Neural progenitor cell (in vitro differentiated cells): ENCODE measurements around the gene ADM. TPM values are rescaled to one million over a fixed set of nuclear protein-coding genes. Genes with fewer than 3 reads are reported as not detected.

ENCODE experiments used
- DNase-seq: peaks from one replicate; pipeline ENCODE4 v3.0.0-alpha.2; 2016; ENCODE audit warnings: low spot score
- H2AFZ ChIP-seq: fragments of 200-600 bp; sonication (generic); replicated peaks from 2 replicates; pipeline ENCODE4 v1.6.1; 2016; ENCODE audit warnings: antibody characterized with exemption
- H3F3A ChIP-seq: fragments of 200-600 bp; sonication (generic); 2 replicates; pipeline ENCODE4 v1.6.1; 2016; ENCODE audit warnings: antibody characterized with exemption, low read depth
- H3K27ac ChIP-seq: fragments of 200-600 bp; sonication (generic); 2 replicates; pipeline ENCODE4 v1.5.1; 2016; ENCODE audit warnings: mild to moderate bottlenecking
- H3K27me3 ChIP-seq: fragments of 200-600 bp; sonication (generic); 2 replicates; pipeline ENCODE4 v1.6.1; 2016; ENCODE audit warnings: mild to moderate bottlenecking, moderate library complexity
- H3K36me3 ChIP-seq: fragments of 200-600 bp; sonication (generic); 2 replicates; pipeline ENCODE4 v1.5.1; 2016
- H3K4me1 ChIP-seq: fragments of 200-600 bp; sonication (generic); 2 replicates; pipeline ENCODE4 v1.6.1; 2016; ENCODE audit warnings: mixed run types
- H3K4me2 ChIP-seq: fragments of 200-600 bp; sonication (generic); 2 replicates; pipeline ENCODE4 v1.6.1; 2016
- H3K4me3 ChIP-seq: fragments of 200-600 bp; sonication (generic); 2 replicates; pipeline ENCODE4 v1.5.1; 2016
- H3K79me2 ChIP-seq: fragments of 200-600 bp; sonication (generic); 2 replicates; pipeline ENCODE4 v1.6.1; 2016; ENCODE audit warnings: low read depth
- H3K9ac ChIP-seq: fragments of 200-600 bp; sonication (generic); 2 replicates; pipeline ENCODE4 v1.6.1; 2016
- H3K9me3 ChIP-seq: fragments of 200-600 bp; sonication (generic); 2 replicates; pipeline ENCODE4 v1.5.1; 2016; ENCODE audit warnings: low read depth
- H4K20me1 ChIP-seq: fragments of 200-600 bp; sonication (generic); 2 replicates; pipeline ENCODE4 v1.6.1; 2016; ENCODE audit warnings: low read depth
- H3K27ac Mint-ChIP-seq: 3 replicates; pipeline ENCODE4 v1.8.0; 2021; ENCODE audit warnings: mixed read lengths
- H3K27me3 Mint-ChIP-seq: 2 replicates; pipeline ENCODE4 v1.8.0; 2022; ENCODE audit warnings: low read depth, mild to moderate bottlenecking, inconsistent platforms, moderate library complexity, mixed read lengths; ENCODE audit not compliant: insufficient read depth
- H3K36me3 Mint-ChIP-seq: 3 replicates; pipeline ENCODE4 v1.8.0; 2021; ENCODE audit warnings: mixed read lengths
- H3K4me1 Mint-ChIP-seq: 3 replicates; pipeline ENCODE4 v1.8.0; 2021; ENCODE audit warnings: mixed read lengths
- H3K4me3 Mint-ChIP-seq: 3 replicates; pipeline ENCODE4 v1.8.0; 2021; ENCODE audit warnings: mild to moderate bottlenecking, moderate library complexity, mixed read lengths
- H3K9me3 Mint-ChIP-seq: 3 replicates; pipeline ENCODE4 v1.8.0; 2020; ENCODE audit warnings: mixed read lengths
- EZH2 ChIP-seq: fragments of 200-600 bp; sonication (generic); IDR thresholded peaks from 2 replicates; pipeline ENCODE4 v1.6.1; 2017; ENCODE audit warnings: antibody characterized with exemption, mild to moderate bottlenecking, moderate library complexity
- EZH2phosphoT487 ChIP-seq: fragments of 200-600 bp; sonication (generic); IDR thresholded peaks from 2 replicates; pipeline ENCODE4 v1.6.1; 2017; ENCODE audit warnings: antibody characterized with exemption
- total RNA-seq: library from RNA; depleted of rRNA; stranded (reverse); fragments of >200 nt; gene quantifications from 2 replicates; pipeline ENCODE4 v1.2.3, GENCODE V29; 2015; ENCODE audit warnings: low replicate concordance
- TF ChIP-seq, protein P1 (sequence below): fragments of 200-600 bp; sonication (generic); IDR thresholded peaks from 2 replicates; pipeline ENCODE4 v1.5.1; 2017; ENCODE audit warnings: antibody characterized with exemption, mild to moderate bottlenecking

ADM gene
- total RNA-seq, 1 donor from 2014 or later: 3.8 TPM

DNA sequence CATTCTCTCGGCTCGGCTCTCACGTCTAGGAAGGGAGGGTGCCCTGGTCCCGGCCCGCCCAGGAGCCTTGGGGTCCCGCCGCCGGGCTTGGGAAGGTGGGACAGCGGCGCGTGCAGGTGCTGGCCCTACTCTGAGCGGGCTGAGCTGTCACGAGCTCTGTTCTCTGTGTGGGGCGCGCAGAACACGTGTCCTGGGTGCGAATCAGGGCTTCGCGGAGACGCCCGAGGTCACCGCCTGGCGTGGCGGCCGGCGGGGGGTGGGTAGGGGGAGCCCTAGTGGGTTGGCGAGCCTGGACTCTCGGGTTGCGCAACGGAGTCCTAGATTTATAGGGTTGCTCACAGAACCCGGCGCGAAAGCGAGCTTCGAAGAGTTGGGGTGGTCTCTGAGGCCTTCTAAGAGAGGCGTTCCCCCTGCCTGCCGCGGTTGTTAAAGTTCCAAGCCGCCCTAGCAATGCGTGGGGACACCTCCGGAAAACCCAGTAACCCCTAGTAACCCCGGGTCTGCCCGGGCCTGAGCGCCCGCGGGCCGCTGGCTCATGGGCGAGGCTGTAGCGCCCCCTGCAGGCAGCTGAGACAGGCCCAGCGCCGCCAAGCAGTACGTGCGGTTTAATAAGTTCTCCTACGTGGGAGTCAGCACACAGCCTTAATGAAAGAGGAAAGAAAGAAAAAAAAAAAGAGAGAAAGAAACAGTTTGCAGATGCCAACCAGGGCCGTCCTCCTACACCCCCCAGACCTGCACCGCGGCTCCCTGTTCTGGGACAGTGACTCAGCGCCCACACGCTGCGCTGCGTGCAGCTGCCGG, 2.7 kb downstream of the ADM start:
- Histone ChIP-seq H3F3A (peaks cover 43% of the 10 kb centered on the region), H3K4me1 (peaks cover 38% of the 10 kb centered on the region), H3K27me3 (peaks cover 79% of the 10 kb centered on the region), H4K20me1 (peaks cover 17% of the 10 kb centered on the region), H3K27ac (no peak overlapping the region), H3K9ac (no peak overlapping the region), H2AFZ (peak overlapping the region; percentile 73), H3K4me2 (peak overlapping the region; percentile 80), H3K9me3 (no peaks in the 10 kb centered on the region), H3K36me3 (no peaks in the 10 kb centered on the region), H3K79me2 (no peaks in the 10 kb centered on the region), H3K4me3 (peak overlapping the region; percentile 52)
- Mint-ChIP-seq H3K9me3 (peaks cover 3% of the 10 kb centered on the region), H3K4me1 (peaks cover 31% of the 10 kb centered on the region), H3K27me3 (peaks cover 30% of the 10 kb centered on the region), H3K36me3 (no peaks in the 10 kb centered on the region), H3K4me3 (peak overlapping the region; percentile 95), H3K27ac (no peak overlapping the region)
- DNase-seq: peak; percentile 89
- peak; percentile 40 for TF ChIP-seq EZH2
- TF ChIP-seq, protein P1, sequence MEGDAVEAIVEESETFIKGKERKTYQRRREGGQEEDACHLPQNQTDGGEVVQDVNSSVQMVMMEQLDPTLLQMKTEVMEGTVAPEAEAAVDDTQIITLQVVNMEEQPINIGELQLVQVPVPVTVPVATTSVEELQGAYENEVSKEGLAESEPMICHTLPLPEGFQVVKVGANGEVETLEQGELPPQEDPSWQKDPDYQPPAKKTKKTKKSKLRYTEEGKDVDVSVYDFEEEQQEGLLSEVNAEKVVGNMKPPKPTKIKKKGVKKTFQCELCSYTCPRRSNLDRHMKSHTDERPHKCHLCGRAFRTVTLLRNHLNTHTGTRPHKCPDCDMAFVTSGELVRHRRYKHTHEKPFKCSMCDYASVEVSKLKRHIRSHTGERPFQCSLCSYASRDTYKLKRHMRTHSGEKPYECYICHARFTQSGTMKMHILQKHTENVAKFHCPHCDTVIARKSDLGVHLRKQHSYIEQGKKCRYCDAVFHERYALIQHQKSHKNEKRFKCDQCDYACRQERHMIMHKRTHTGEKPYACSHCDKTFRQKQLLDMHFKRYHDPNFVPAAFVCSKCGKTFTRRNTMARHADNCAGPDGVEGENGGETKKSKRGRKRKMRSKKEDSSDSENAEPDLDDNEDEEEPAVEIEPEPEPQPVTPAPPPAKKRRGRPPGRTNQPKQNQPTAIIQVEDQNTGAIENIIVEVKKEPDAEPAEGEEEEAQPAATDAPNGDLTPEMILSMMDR: peak; percentile 100
- no peak for TF ChIP-seq EZH2phosphoT487

DNA sequence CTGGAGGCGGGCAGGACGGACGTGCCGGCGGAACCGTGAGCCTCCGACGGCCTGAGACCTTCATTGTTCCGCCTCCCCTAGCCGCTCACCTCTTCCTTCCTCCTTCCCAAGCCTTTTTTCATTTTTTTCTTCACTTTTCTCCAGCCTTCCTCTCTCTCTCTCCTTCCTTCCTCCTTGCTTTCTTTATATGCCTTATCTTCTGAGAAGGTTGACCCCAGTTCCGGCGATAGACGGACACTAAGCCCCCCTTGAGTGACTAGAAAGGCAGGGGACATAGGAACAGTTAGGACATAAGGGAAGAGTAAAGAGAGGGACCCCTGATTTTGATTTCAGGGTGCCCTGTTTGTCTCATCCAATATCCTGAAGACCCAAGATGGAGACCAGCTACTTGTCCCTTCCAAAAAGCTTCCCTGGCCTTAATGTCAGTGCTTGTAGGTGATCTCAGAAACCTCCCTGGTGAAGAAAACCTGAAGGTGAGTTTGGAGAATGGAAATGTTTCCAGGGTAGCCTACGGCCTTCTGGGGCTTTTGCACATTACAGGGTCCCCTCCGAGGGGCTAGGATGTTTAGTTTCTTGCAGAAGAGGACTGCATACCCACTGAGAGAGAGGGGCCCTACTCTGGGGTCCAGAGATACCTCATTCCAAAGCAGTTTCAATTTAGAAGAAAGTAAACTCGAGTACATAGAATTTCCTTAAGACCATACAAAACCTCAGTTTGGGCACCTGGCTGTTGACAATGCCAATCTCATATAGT, 3.5 kb downstream of the ADM start:
- H3K4me2 ChIP-seq: peak overlapping the region; percentile 80
- DNase-seq: no peak
- H3K36me3 Mint-ChIP-seq: no peaks in the 10 kb centered on the region
- no peak overlapping the region for H3K9ac ChIP-seq
- peak overlapping the region; percentile 73 for H2AFZ ChIP-seq
- H3K27ac Mint-ChIP-seq: no peak overlapping the region
- no peaks in the 10 kb centered on the region for H3K9me3 ChIP-seq
- H3K4me1 ChIP-seq: peaks cover 35% of the 10 kb centered on the region
- peaks cover 27% of the 10 kb centered on the region for H3K4me1 Mint-ChIP-seq
- peak overlapping the region; percentile 52 for H3K4me3 ChIP-seq
- H3K36me3 ChIP-seq: no peaks in the 10 kb centered on the region
- H3F3A ChIP-seq: peaks cover 36% of the 10 kb centered on the region
- TF ChIP-seq, protein P1: no peak
- no peak for TF ChIP-seq EZH2
- no peak for TF ChIP-seq EZH2phosphoT487
- peaks cover 3% of the 10 kb centered on the region for H3K9me3 Mint-ChIP-seq
- H3K79me2 ChIP-seq: no peaks in the 10 kb centered on the region
- H3K27me3 ChIP-seq: peaks cover 71% of the 10 kb centered on the region
- H3K27me3 Mint-ChIP-seq: peaks cover 23% of the 10 kb centered on the region
- peak overlapping the region; percentile 95 for H3K4me3 Mint-ChIP-seq
- H4K20me1 ChIP-seq: peaks cover 10% of the 10 kb centered on the region
- no peak overlapping the region for H3K27ac ChIP-seq

- H3K9me3 Mint-ChIP-seq: peaks cover 3% of the 10 kb centered on the region
- Histone ChIP-seq H3K36me3 (no peaks in the 10 kb centered on the region), H3K79me2 (no peaks in the 10 kb centered on the region), H3K27ac (no peak overlapping the region), H3K27me3 (peaks cover 61% of the 10 kb centered on the region), H3K9ac (no peak overlapping the region), H3K4me3 (no peak overlapping the region), H2AFZ (no peak overlapping the region), H4K20me1 (no peaks in the 10 kb centered on the region), H3K9me3 (no peaks in the 10 kb centered on the region), H3K4me1 (peaks cover 26% of the 10 kb centered on the region), H3K4me2 (peak overlapping the region; percentile 80), H3F3A (peaks cover 29% of the 10 kb centered on the region)
- H3K36me3 Mint-ChIP-seq: no peaks in the 10 kb centered on the region
- DNase-seq: no peak
- no peak overlapping the region for H3K4me3 Mint-ChIP-seq
- TF ChIP-seq, protein P1: no peak
- no peak for TF ChIP-seq EZH2
- TF ChIP-seq EZH2phosphoT487: no peak
- H3K27ac Mint-ChIP-seq: no peak overlapping the region
- H3K4me1 Mint-ChIP-seq: peaks cover 18% of the 10 kb centered on the region
- H3K27me3 Mint-ChIP-seq: peaks cover 18% of the 10 kb centered on the region
These were observed 4.6 kb downstream of the ADM start for GRCh38 chr11:10309163-10310093.
